Neural progenitor cell (in vitro differentiated cells): ENCODE data around the gene CNTN5. TPM values are rescaled to one million over a fixed set of nuclear protein-coding genes. Genes with fewer than 3 reads are reported as not detected.

ENCODE experiments used
- DNase-seq: peaks from one replicate; pipeline ENCODE4 v3.0.0-alpha.2; 2016; ENCODE audit warnings: low spot score
- H2AFZ ChIP-seq: fragments of 200-600 bp; sonication (generic); replicated peaks from 2 replicates; pipeline ENCODE4 v1.6.1; 2016; ENCODE audit warnings: antibody characterized with exemption
- H3F3A ChIP-seq: fragments of 200-600 bp; sonication (generic); 2 replicates; pipeline ENCODE4 v1.6.1; 2016; ENCODE audit warnings: antibody characterized with exemption, low read depth
- H3K27ac ChIP-seq: fragments of 200-600 bp; sonication (generic); 2 replicates; pipeline ENCODE4 v1.5.1; 2016; ENCODE audit warnings: mild to moderate bottlenecking
- H3K27me3 ChIP-seq: fragments of 200-600 bp; sonication (generic); 2 replicates; pipeline ENCODE4 v1.6.1; 2016; ENCODE audit warnings: mild to moderate bottlenecking, moderate library complexity
- H3K36me3 ChIP-seq: fragments of 200-600 bp; sonication (generic); 2 replicates; pipeline ENCODE4 v1.5.1; 2016
- H3K4me1 ChIP-seq: fragments of 200-600 bp; sonication (generic); 2 replicates; pipeline ENCODE4 v1.6.1; 2016; ENCODE audit warnings: mixed run types
- H3K4me2 ChIP-seq: fragments of 200-600 bp; sonication (generic); 2 replicates; pipeline ENCODE4 v1.6.1; 2016
- H3K4me3 ChIP-seq: fragments of 200-600 bp; sonication (generic); 2 replicates; pipeline ENCODE4 v1.5.1; 2016
- H3K79me2 ChIP-seq: fragments of 200-600 bp; sonication (generic); 2 replicates; pipeline ENCODE4 v1.6.1; 2016; ENCODE audit warnings: low read depth
- H3K9ac ChIP-seq: fragments of 200-600 bp; sonication (generic); 2 replicates; pipeline ENCODE4 v1.6.1; 2016
- H3K9me3 ChIP-seq: fragments of 200-600 bp; sonication (generic); 2 replicates; pipeline ENCODE4 v1.5.1; 2016; ENCODE audit warnings: low read depth
- H4K20me1 ChIP-seq: fragments of 200-600 bp; sonication (generic); 2 replicates; pipeline ENCODE4 v1.6.1; 2016; ENCODE audit warnings: low read depth
- H3K27ac Mint-ChIP-seq: 3 replicates; pipeline ENCODE4 v1.8.0; 2021; ENCODE audit warnings: mixed read lengths
- H3K27me3 Mint-ChIP-seq: 2 replicates; pipeline ENCODE4 v1.8.0; 2022; ENCODE audit warnings: low read depth, mild to moderate bottlenecking, inconsistent platforms, moderate library complexity, mixed read lengths; ENCODE audit not compliant: insufficient read depth
- H3K36me3 Mint-ChIP-seq: 3 replicates; pipeline ENCODE4 v1.8.0; 2021; ENCODE audit warnings: mixed read lengths
- H3K4me1 Mint-ChIP-seq: 3 replicates; pipeline ENCODE4 v1.8.0; 2021; ENCODE audit warnings: mixed read lengths
- H3K4me3 Mint-ChIP-seq: 3 replicates; pipeline ENCODE4 v1.8.0; 2021; ENCODE audit warnings: mild to moderate bottlenecking, moderate library complexity, mixed read lengths
- H3K9me3 Mint-ChIP-seq: 3 replicates; pipeline ENCODE4 v1.8.0; 2020; ENCODE audit warnings: mixed read lengths
- CTCF ChIP-seq: fragments of 200-600 bp; sonication (generic); IDR thresholded peaks from 2 replicates; pipeline ENCODE4 v1.5.1; 2017; ENCODE audit warnings: antibody characterized with exemption, mild to moderate bottlenecking
- EZH2 ChIP-seq: fragments of 200-600 bp; sonication (generic); IDR thresholded peaks from 2 replicates; pipeline ENCODE4 v1.6.1; 2017; ENCODE audit warnings: antibody characterized with exemption, mild to moderate bottlenecking, moderate library complexity
- EZH2phosphoT487 ChIP-seq: fragments of 200-600 bp; sonication (generic); IDR thresholded peaks from 2 replicates; pipeline ENCODE4 v1.6.1; 2017; ENCODE audit warnings: antibody characterized with exemption
- total RNA-seq: library from RNA; depleted of rRNA; stranded (reverse); fragments of >200 nt; gene quantifications from 2 replicates; pipeline ENCODE4 v1.2.3, GENCODE V29; 2015; ENCODE audit warnings: low replicate concordance

The CNTN5 gene
- total RNA-seq, 1 donor from 2014 or later: 0.19 TPM

- Mint-ChIP-seq H3K27me3 (no peaks in the 10 kb centered on the region), H3K4me1 (no peaks in the 10 kb centered on the region), H3K36me3 (no peaks in the 10 kb centered on the region), H3K27ac (no peak overlapping the region), H3K4me3 (no peak overlapping the region), H3K9me3 (no peaks in the 10 kb centered on the region)
- DNase-seq: no peak
- Histone ChIP-seq H3K79me2 (no peaks in the 10 kb centered on the region), H3K27me3 (no peaks in the 10 kb centered on the region), H3K9me3 (no peaks in the 10 kb centered on the region), H3K4me3 (no peak overlapping the region), H3K4me2 (no peak overlapping the region), H4K20me1 (no peaks in the 10 kb centered on the region), H2AFZ (no peak overlapping the region), H3K9ac (no peak overlapping the region), H3K36me3 (no peaks in the 10 kb centered on the region), H3K4me1 (no peaks in the 10 kb centered on the region), H3F3A (no peaks in the 10 kb centered on the region), H3K27ac (no peak overlapping the region)
- no peak for TF ChIP-seq CTCF
- TF ChIP-seq EZH2: no peak
- no peak for TF ChIP-seq EZH2phosphoT487
Measured at GRCh38 chr11:100008417-100008816, 987.7 kb downstream of the CNTN5 start.

GRCh38 chr11:100009728-100010127 is 989.0 kb downstream of the CNTN5 start:
- no peak overlapping the region for H3K27ac Mint-ChIP-seq
- Histone ChIP-seq H3K27ac (no peak overlapping the region), H3K9ac (no peak overlapping the region), H3K79me2 (no peaks in the 10 kb centered on the region), H3K4me1 (no peaks in the 10 kb centered on the region), H4K20me1 (no peaks in the 10 kb centered on the region), H3K4me3 (no peak overlapping the region), H3K36me3 (no peaks in the 10 kb centered on the region), H2AFZ (no peak overlapping the region), H3K9me3 (no peaks in the 10 kb centered on the region), H3K27me3 (no peaks in the 10 kb centered on the region), H3F3A (no peaks in the 10 kb centered on the region), H3K4me2 (no peak overlapping the region)
- no peaks in the 10 kb centered on the region for H3K27me3 Mint-ChIP-seq
- DNase-seq: no peak
- H3K9me3 Mint-ChIP-seq: no peaks in the 10 kb centered on the region
- no peaks in the 10 kb centered on the region for H3K4me1 Mint-ChIP-seq
- no peak overlapping the region for H3K4me3 Mint-ChIP-seq
- H3K36me3 Mint-ChIP-seq: no peaks in the 10 kb centered on the region
- TF ChIP-seq CTCF (no peak), EZH2 (no peak), EZH2phosphoT487 (no peak)

DNA sequence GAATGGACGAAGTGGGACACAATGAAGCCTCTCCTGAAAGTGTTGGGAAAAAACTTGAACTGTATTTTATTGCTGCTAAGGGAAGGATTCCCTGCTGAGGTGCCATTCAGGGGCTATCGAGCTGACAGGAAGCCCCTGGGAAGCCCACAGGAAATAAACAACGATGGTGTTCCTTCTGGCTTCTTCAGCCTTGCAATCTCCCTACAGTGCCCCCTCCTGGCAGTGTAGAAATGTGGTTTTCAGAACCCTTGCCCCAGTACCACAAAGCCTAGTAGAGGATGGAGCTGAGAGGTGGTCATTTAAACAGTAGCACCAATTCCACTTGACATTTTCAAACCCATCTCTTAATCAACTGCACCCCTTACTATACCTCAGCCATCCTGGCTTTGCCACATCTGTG is 989.6 kb downstream of the CNTN5 start:
- no peak overlapping the region for H3K27ac ChIP-seq
- H3K27ac Mint-ChIP-seq: no peak overlapping the region
- no peak for DNase-seq

More for the DNA sequence above, 989.6 kb downstream of the CNTN5 start:
- no peaks in the 10 kb centered on the region for H3K9me3 Mint-ChIP-seq
- H3K9me3 ChIP-seq: no peaks in the 10 kb centered on the region
- no peaks in the 10 kb centered on the region for H3K4me1 Mint-ChIP-seq
- H3F3A ChIP-seq: no peaks in the 10 kb centered on the region
- H3K79me2 ChIP-seq: no peaks in the 10 kb centered on the region
- H3K9ac ChIP-seq: no peak overlapping the region
- H3K4me3 Mint-ChIP-seq: no peak overlapping the region
- H3K36me3 Mint-ChIP-seq: no peaks in the 10 kb centered on the region
- H2AFZ ChIP-seq: no peak overlapping the region
- no peaks in the 10 kb centered on the region for H3K27me3 ChIP-seq
- no peak overlapping the region for H3K4me3 ChIP-seq
- peak; percentile 34 for TF ChIP-seq CTCF
- no peak for TF ChIP-seq EZH2phosphoT487
- no peaks in the 10 kb centered on the region for H3K4me1 ChIP-seq
- no peak overlapping the region for H3K4me2 ChIP-seq
- H3K27me3 Mint-ChIP-seq: no peaks in the 10 kb centered on the region
- no peaks in the 10 kb centered on the region for H4K20me1 ChIP-seq
- H3K36me3 ChIP-seq: no peaks in the 10 kb centered on the region
